DND-41 (cell line): ENCODE data around the gene LEMD2.

ENCODE experiments used
- ATAC-seq: fragments of 200-7000 bp; cut with Tn5 transposase; 3 replicates; pipeline ENCODE4 v1.9.1; 2021; ENCODE audit warnings: low read depth; ENCODE audit not compliant: insufficient read depth
- DNase-seq: peaks from one replicate; pipeline ENCODE4 v3.0.0-alpha.2; 2020
- H2AFZ ChIP-seq: 2 replicates; pipeline ENCODE4 v1.6.0; 2012; ENCODE audit warnings: low read depth, low read length
- H3K27ac ChIP-seq: 2 replicates; pipeline ENCODE4 v1.5.1; 2012; ENCODE audit warnings: low read length, inconsistent platforms
- H3K27me3 ChIP-seq: fragments of 200-600 bp; sonication (generic); 2 replicates; pipeline ENCODE4 v1.6.0; 2012; ENCODE audit warnings: low read length, mild to moderate bottlenecking, inconsistent platforms; ENCODE audit not compliant: insufficient read depth, poor library complexity
- H3K36me3 ChIP-seq: 2 replicates; pipeline ENCODE4 v1.5.1; 2012; ENCODE audit warnings: low read length, inconsistent platforms; ENCODE audit not compliant: insufficient read depth
- H3K4me1 ChIP-seq: 2 replicates; pipeline ENCODE4 v1.5.1; 2012; ENCODE audit warnings: mild to moderate bottlenecking, low read length; ENCODE audit not compliant: insufficient read depth
- H3K4me2 ChIP-seq: 2 replicates; pipeline ENCODE4 v1.6.0; 2012; ENCODE audit warnings: mild to moderate bottlenecking, moderate library complexity, low read length, inconsistent platforms; ENCODE audit not compliant: insufficient read depth
- H3K4me3 ChIP-seq, 2 experiments: fragments of 200-600 bp in 1 of 2; shearing (Covaris generic) in 1 of 2; 2 replicates each; pipeline ENCODE4 v1.5.1; 2012 to 2016; ENCODE audit warnings: inconsistent platforms in 2 of 2, low read length in 2 of 2, mild to moderate bottlenecking in 2 of 2, low read depth in 1 of 2, moderate library complexity in 1 of 2
- H3K79me2 ChIP-seq: 2 replicates; pipeline ENCODE4 v1.6.0; 2012; ENCODE audit warnings: low read length, inconsistent platforms; ENCODE audit not compliant: insufficient read depth
- H3K9ac ChIP-seq: 2 replicates; pipeline ENCODE4 v1.6.0; 2012; ENCODE audit warnings: low read depth, mild to moderate bottlenecking, inconsistent platforms, low read length, moderate library complexity
- H3K9me3 ChIP-seq: 2 replicates; pipeline ENCODE4 v1.5.1; 2012; ENCODE audit warnings: low read length, moderate library complexity, mild to moderate bottlenecking, inconsistent platforms; ENCODE audit not compliant: insufficient read depth, severe bottlenecking
- H4K20me1 ChIP-seq: 2 replicates; pipeline ENCODE4 v1.6.0; 2012; ENCODE audit warnings: low read length; ENCODE audit not compliant: insufficient read depth
- CTCF ChIP-seq: IDR thresholded peaks from 2 replicates; pipeline ENCODE4 v1.5.1; 2012; ENCODE audit warnings: borderline replicate concordance, low read length, moderate library complexity, mild to moderate bottlenecking; ENCODE audit not compliant: poor library complexity, severe bottlenecking; ENCODE audit errors: extremely low read depth
- EZH2 ChIP-seq: IDR thresholded peaks from 3 replicates; pipeline ENCODE4 v1.6.1; 2012; ENCODE audit warnings: borderline replicate concordance, low read depth, mild to moderate bottlenecking, moderate library complexity, low read length, inconsistent platforms; ENCODE audit not compliant: severe bottlenecking

LEMD2 gene

GRCh38 chr6:33830635-33831240 lies 41.8 kb upstream of the LEMD2 start:
- Histone ChIP-seq H3K9me3 (no peaks in the 10 kb centered on the region), H3K9ac (no peak overlapping the region), H3K4me3 (no peak overlapping the region), H3K27me3 (peaks cover 5% of the 10 kb centered on the region), H3K27ac (no peak overlapping the region), H3K79me2 (no peaks in the 10 kb centered on the region), H4K20me1 (0 out of 2 replicates have a peak, but pooled peaks cover 5% of the 10 kb centered on the region), H2AFZ (no peak overlapping the region), H3K36me3 (no peaks in the 10 kb centered on the region), H3K4me2 (no peak overlapping the region), H3K4me1 (no peaks in the 10 kb centered on the region)
- TF ChIP-seq CTCF: no peak
- TF ChIP-seq EZH2: no peak
- no peak for DNase-seq
- no peak for ATAC-seq

- Histone ChIP-seq H3K4me1 (no peaks in the 10 kb centered on the region), H3K27ac (no peak overlapping the region), H3K27me3 (peaks cover 5% of the 10 kb centered on the region), H3K4me2 (no peak overlapping the region), H3K9me3 (no peaks in the 10 kb centered on the region), H3K9ac (no peak overlapping the region), H2AFZ (no peak overlapping the region), H3K79me2 (no peaks in the 10 kb centered on the region), H3K36me3 (no peaks in the 10 kb centered on the region), H3K4me3 (no peak overlapping the region), H4K20me1 (0 out of 2 replicates have a peak, but pooled peaks cover 5% of the 10 kb centered on the region)
- ATAC-seq (no peak), DNase-seq (no peak)
- no peak for TF ChIP-seq CTCF
- TF ChIP-seq EZH2: no peak
Observed at GRCh38 chr6:33828764-33829731, 40.1 kb upstream of the LEMD2 start.

GRCh38 chr6:33828452-33828763 lies 39.5 kb upstream of the LEMD2 start:
- Histone ChIP-seq H3K27me3 (peaks cover 5% of the 10 kb centered on the region), H3K36me3 (no peaks in the 10 kb centered on the region), H3K9ac (no peak overlapping the region), H3K4me1 (no peaks in the 10 kb centered on the region), H3K27ac (no peak overlapping the region), H3K79me2 (no peaks in the 10 kb centered on the region), H3K4me3 (no peak overlapping the region), H3K4me2 (no peak overlapping the region), H3K9me3 (no peaks in the 10 kb centered on the region), H4K20me1 (0 out of 2 replicates have a peak, but pooled peaks cover 5% of the 10 kb centered on the region), H2AFZ (no peak overlapping the region)
- TF ChIP-seq EZH2 (no peak), CTCF (no peak)
- DNase-seq: no peak
- no peak for ATAC-seq
